HG03097 (cell line): ENCODE data around the gene GIMAP7.
"Not testable (repeated sequence)": the region's sequence is repeated elsewhere in the genome, so short reads cannot be mapped to it uniquely, and the experiment has no call there.

Source experiments
- ATAC-seq: cut with Tn5 transposase; IDR thresholded peaks from one replicate; pipeline ENCODE4 v1.9.1; 2021; ENCODE audit not compliant: unreplicated experiment, low FRiP score

Gene GIMAP7

DNA sequence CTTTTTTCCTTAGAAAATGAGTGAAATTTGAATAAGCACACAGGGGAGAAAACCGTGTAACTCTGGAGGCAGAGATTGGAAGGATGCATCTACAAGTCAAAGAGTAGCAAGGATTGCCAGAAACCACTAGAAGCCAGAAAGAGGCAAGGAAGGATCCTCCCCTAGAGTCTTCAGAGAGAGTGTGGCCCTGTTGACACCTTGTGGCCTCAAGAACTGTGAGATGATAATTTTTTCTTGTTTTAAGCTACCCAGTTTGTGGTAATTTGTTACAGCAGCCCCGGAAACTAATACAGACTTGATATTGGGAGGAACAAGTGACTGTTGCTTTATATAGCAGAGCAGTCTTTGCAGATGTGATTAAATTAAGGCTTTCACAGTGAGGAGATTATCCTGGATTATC lies 3.6 kb upstream of the GIMAP7 start:
- no peak for ATAC-seq

DNA sequence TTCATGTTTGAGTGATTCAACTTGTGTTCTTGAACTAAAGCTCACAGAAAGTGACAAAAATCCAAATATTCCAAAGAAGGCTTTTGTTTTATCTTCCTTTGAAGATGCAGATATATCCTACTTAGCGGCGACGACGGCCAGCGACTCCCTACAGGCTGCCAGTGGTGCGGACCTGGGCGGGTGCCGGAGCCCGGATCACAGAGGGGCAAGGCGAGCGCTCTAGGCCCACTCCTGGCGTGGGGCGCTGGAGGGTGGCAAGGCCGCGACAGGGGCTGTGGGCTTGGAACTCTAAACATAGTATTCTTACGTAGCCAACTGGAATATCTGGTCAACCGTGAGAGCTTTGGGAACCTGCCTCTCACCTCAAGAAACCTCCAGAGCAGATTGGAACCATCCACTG lies 914 bp upstream of the GIMAP7 start:
- ATAC-seq = no peak

GRCh38 chr7:150515248-150516147 lies 826 bp downstream of the GIMAP7 start:
- ATAC-seq = peak; percentile 14

DNA sequence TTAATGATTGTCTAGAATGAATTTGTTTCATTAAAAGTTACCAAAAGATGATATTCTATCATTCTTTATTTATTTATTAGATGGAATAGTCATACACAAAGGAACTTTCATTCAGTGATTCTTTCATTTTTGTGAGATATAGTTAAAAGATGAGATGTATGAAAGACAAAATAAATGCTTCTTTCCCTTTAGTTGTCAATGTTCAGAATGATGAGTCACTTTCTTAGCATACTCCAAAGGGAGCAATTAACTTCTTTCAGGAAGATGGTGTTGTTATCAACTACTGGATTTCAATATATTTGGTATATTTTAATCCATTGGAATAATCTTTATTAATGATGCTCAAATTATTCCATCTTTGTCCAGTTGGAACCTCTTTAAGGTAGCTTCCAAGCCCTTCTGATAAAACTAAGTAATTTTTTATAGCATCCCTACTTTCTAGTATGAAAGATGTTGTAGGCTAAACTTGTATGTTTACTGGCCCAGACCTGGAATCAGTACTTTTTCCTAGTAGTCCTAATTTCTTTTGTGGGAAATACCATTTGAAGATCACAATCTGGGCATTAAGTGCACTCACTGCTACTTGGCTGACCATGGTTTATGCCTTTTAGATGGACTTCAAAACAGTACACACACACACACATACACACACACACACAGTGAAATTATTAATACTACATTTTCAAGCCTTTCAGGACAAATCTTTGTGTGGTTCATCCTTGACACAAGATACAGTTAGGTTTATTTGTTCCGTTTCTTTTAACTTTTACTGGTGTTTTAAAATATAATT lies 2.5 kb downstream of the GIMAP7 start:
- no peak for ATAC-seq

GRCh38 chr7:150519310-150519709 lies 4.6 kb downstream of the GIMAP7 start:
- ATAC-seq = no peak

DNA sequence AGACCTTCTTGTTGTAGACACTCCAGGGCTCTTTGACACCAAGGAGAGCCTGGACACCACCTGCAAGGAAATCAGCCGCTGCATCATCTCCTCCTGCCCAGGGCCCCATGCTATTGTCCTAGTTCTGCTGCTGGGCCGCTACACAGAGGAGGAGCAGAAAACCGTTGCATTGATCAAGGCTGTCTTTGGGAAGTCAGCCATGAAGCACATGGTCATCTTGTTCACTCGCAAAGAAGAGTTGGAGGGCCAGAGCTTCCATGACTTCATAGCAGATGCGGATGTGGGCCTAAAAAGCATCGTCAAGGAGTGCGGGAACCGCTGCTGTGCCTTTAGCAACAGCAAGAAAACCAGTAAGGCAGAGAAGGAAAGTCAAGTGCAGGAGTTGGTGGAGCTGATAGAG lies 5.5 kb downstream of the GIMAP7 start:
- ATAC-seq = no peak

DNA sequence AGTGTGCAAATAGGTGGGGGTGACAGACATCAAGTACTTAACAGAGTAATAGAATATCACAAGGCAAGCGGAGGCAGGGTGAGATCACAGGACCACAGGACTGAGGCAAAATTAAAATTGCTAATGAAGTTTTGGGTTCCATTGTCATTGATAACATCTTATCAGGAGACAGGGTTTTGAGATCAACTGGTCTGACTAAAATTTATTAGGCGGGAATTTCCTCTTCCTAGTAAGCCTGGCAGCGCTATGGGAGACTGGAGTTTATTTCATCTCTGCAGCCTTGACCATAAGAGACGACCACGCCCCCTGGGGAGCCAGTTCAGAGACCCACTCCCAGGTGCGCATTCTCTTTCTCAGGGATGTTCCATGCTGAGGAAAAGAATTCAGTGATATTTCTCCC lies 8.3 kb downstream of the GIMAP7 start:
- ATAC-seq = not testable (repeated sequence)

GRCh38 chr7:150524018-150524417 lies 9.3 kb downstream of the GIMAP7 start:
- no peak for ATAC-seq

GRCh38 chr7:150531704-150532103 lies 17.0 kb downstream of the GIMAP7 start:
- ATAC-seq = no peak

- no peak for ATAC-seq
Measured at GRCh38 chr7:150538259-150538658, 23.6 kb downstream of the GIMAP7 start.

DNA sequence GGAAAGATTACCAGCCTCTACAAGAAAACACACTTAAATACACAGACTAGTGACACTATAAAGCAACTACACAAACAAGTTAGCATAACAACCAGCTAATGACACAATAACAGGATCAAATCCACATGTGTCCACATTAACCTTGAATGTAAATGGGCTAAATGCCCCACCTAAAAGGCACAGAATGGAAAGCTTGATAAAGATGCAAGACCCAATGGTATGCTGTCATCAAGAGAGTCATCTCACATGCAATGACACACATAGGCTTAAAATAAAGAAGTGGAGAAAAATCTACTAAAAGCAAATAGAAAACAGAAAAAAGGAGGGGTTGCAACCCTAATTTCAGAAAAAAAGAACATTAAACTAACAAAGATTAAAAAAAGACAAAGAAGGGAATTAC lies 38.5 kb downstream of the GIMAP7 start:
- no peak for ATAC-seq

DNA sequence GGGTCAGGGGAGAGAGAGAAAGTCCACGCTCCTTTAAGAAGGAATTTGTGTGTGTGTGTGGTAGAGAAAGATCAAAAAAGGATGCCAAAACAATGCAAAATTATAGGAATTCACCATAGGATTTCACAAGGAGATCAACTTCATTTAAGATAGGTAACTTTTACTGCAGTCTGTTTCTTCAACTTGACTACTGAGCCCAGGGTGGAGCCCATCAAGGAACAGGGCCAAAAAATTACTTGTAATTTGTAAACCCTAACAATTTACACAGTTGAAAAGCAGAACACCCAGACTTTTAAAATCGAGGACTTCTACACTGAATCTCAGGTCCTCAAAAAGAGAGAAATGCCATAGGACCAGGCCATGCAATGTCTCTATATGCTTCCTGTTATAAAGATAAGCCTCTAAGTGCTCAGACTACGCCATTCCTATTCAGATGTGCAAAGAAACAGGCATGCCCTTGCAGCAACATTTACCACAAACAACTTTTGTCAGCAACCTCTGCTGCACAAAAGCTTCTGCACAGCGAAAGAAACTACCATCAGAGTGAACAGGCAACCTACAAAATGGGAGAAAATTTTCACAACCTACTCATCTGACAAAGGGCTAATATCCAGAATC lies 42.0 kb downstream of the GIMAP7 start:
- no peak for ATAC-seq

GRCh38 chr7:150560486-150560885 lies 45.8 kb downstream of the GIMAP7 start:
- no peak for ATAC-seq

DNA sequence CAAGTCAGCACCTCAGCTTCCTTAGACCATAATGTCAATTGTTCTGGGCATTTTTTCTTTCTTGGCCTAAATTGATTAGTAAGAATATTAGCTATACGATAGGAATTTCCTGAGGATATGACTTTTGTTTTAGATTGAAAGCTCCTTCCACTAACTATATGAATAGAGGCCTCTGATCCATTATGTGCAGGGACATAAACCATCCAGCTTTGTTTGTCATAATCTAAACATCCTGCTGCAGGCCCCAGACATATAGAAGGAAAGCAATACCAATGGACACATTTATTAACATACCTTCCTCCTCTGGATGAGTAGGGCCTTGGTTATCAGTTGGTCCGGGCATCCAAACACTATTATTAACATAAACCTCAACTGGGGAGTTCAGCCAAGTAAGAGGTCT lies 48.2 kb downstream of the GIMAP7 start:
- no peak for ATAC-seq

- ATAC-seq = no peak
Measured at GRCh38 chr7:150564006-150564405, 49.3 kb downstream of the GIMAP7 start.

DNA sequence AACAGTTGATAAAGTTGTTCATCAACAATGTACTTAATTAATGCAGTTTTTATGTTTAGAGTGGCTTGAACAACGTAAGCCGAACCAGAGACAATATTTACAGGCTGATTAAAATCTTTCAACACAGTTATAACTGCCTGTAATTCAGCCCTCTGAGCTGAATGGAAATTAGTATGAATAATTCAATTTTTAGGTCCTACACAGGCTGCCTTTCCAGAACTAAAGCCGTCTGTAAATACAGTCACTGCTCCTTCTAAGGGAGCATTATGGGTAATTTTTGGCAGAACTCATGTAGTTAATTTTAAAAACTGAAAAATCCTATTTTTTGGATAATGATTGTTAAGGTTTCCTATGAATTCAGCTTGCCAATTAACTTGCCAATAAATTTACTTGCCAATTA lies 49.9 kb downstream of the GIMAP7 start:
- no peak for ATAC-seq

- no peak for ATAC-seq
Measured at GRCh38 chr7:150565239-150565638, 50.6 kb downstream of the GIMAP7 start.

DNA sequence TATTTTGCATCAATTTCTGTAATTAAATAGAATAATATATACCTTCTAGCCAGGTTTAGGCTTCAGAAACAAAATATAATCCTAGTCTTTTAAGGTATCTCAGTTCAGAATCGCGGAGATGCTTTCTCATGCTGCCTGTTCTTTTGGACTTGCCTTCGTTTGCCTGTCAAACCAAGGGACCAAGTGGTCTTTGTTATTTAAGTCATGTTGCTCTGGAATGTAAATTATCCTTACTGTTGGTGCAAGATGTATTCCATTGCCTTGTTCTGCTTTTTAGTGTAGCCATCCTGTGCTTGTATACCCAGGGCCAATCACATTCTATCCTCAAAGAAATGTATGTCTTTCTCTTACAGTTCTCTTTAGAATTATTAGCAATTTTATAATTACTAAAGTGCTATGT lies 51.5 kb downstream of the GIMAP7 start:
- ATAC-seq = no peak

DNA sequence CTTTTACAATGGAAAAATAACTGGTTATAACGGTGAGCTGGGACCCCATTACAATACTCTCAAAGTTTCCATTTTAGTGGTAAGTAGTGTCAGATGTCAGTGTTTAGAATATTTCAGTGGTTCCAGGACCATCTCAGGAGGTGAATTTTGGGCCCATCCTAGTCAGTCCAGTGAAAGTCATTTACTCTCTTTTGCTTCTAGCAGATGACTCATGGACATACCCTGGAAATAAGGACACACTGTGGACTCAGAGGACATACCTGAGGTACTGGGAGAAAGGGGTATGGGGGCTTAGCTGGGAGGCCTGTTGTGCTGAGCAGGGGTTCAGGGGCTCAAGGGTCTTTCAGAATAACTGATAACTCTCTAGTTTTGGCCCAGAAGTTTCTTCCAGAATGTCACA lies 51.9 kb downstream of the GIMAP7 start:
- no peak for ATAC-seq

DNA sequence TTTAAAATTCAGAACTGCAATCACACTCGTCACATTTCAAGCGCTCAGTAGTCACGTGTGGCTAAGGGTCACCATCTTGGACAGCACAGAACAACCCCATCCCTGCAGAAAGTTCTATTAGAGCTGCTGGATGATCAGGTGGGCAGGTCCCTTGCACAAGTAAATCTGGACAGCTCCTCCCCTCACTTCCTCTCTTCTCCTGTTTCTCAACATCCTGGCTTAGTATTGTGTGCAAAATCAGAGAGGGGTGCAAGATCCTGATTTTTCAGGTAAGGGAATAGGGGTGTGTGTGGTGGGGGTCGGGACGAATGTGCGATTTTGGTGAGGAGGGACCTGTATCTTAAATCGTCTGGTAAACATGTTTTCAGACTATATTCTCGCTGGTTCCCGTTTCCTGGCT lies 52.5 kb downstream of the GIMAP7 start, which contains the start of gene GIMAP4:
GIMAP4 (plus strand) TSS at position 222 of the 400 bp plus-strand sequence. CDS start 2,512 bp downstream, outside the sequence.
- no peak for ATAC-seq

GRCh38 chr7:150567871-150568301 lies 53.2 kb downstream of the GIMAP7 start:
- no peak for ATAC-seq
